ENCODE results near the gene TTF2. TPM values are rescaled to one million over a fixed set of nuclear protein-coding genes. Genes with fewer than 3 reads are reported as not detected.

TTF2 gene
- total RNA-seq, result 10 to 100 TPM in 1 of 2 donors, 1 to 10 TPM in 1; 9.8 to 10.7 TPM
- 1 to 10 TPM; 6.8 to 7.2 TPM for polyA plus RNA-seq (ENCODE audit: insufficient read length in 2 of 2)
- long read RNA-seq, donor 1, result 0 reads
- long read RNA-seq, donor 2, partial matches to known transcripts, result 0 of 1 reads
- long read RNA-seq, donor 2, other reads (novel, unspliced or antisense), result 0 of 1 reads
- long read RNA-seq, donor 3, result 0 reads
- long read RNA-seq, donor 4, result 0 reads

- WGBS (ENCODE audit: insufficient coverage), result 0% methylated on average over 45 of the region's 48 CpGs
- no peaks in the 10 kb centered on the region for H3K9me3 ChIP-seq (ENCODE audit: control insufficient read depth, insufficient read depth, low read length)
- H3K27ac ChIP-seq (ENCODE audit: low read depth, low read length), result peak within 1 kb of the TSS; percentile 75
- H3K4me1 ChIP-seq (ENCODE audit: control insufficient read depth, insufficient read depth, low read length), result peaks cover 10% of the 10 kb centered on the region
- peak within 1 kb of the TSS; percentile 70 for H3K4me3 ChIP-seq (ENCODE audit: low read depth, low read length)
- H3K27me3 ChIP-seq (ENCODE audit: control insufficient read depth, insufficient read depth, low read length), result no peaks in the 10 kb centered on the region
- no peaks in the 10 kb centered on the region for H3K36me3 ChIP-seq (ENCODE audit: control insufficient read depth, insufficient read depth, low read length)
- peak; percentile 94 to 100 (median 96) for DNase-seq (ENCODE audit: low read depth in 4 of 6, low spot score in 6 of 6)
Measured at GRCh38 chr1:117059678-117060440, at the start of gene TTF2. Gene TTF2 (plus strand): TSS chr1:117060326. CDS start chr1:117060347, 21 bp downstream.

GRCh38 chr1:117011334-117011733 lies 48.8 kb upstream of the TTF2 start:
- WGBS (ENCODE audit: insufficient coverage), result 95% methylated on average over 3 of the region's 3 CpGs
- no peaks in the 10 kb centered on the region for H3K4me1 ChIP-seq (ENCODE audit: control insufficient read depth, insufficient read depth, low read length)
- H3K4me3 ChIP-seq (ENCODE audit: low read depth, low read length), result no peak overlapping the region
- H3K36me3 ChIP-seq (ENCODE audit: control insufficient read depth, insufficient read depth, low read length), result no peaks in the 10 kb centered on the region
- no peaks in the 10 kb centered on the region for H3K9me3 ChIP-seq (ENCODE audit: control insufficient read depth, insufficient read depth, low read length)
- no peaks in the 10 kb centered on the region for H3K27me3 ChIP-seq (ENCODE audit: control insufficient read depth, insufficient read depth, low read length)
- no peak for DNase-seq (ENCODE audit: low read depth in 4 of 6, low spot score in 6 of 6)
- H3K27ac ChIP-seq (ENCODE audit: low read depth, low read length), result no peak overlapping the region

- Histone ChIP-seq H3K9me3 (ENCODE audit: control insufficient read depth, insufficient read depth, low read length) (no peaks in the 10 kb centered on the region), H3K27ac (ENCODE audit: low read depth, low read length) (no peak overlapping the region), H3K4me1 (ENCODE audit: control insufficient read depth, insufficient read depth, low read length) (peaks cover 5% of the 10 kb centered on the region), H3K27me3 (ENCODE audit: control insufficient read depth, insufficient read depth, low read length) (no peaks in the 10 kb centered on the region), H3K4me3 (ENCODE audit: low read depth, low read length) (no peak overlapping the region), H3K36me3 (ENCODE audit: control insufficient read depth, insufficient read depth, low read length) (no peaks in the 10 kb centered on the region)
- no peak for DNase-seq (ENCODE audit: low read depth in 4 of 6, low spot score in 6 of 6)
- 92% methylated on average over 5 of the region's 5 CpGs for WGBS (ENCODE audit: insufficient coverage)
Measured at GRCh38 chr1:117013309-117013858, 46.7 kb upstream of the TTF2 start.

GRCh38 chr1:117014209-117014608 lies 45.9 kb upstream of the TTF2 start:
- Histone ChIP-seq H3K4me3 (ENCODE audit: low read depth, low read length) (no peak overlapping the region), H3K27ac (ENCODE audit: low read depth, low read length) (no peak overlapping the region), H3K36me3 (ENCODE audit: control insufficient read depth, insufficient read depth, low read length) (no peaks in the 10 kb centered on the region), H3K4me1 (ENCODE audit: control insufficient read depth, insufficient read depth, low read length) (peaks cover 5% of the 10 kb centered on the region), H3K27me3 (ENCODE audit: control insufficient read depth, insufficient read depth, low read length) (no peaks in the 10 kb centered on the region), H3K9me3 (ENCODE audit: control insufficient read depth, insufficient read depth, low read length) (no peaks in the 10 kb centered on the region)
- no peak for DNase-seq (ENCODE audit: low read depth in 4 of 6, low spot score in 6 of 6)
- WGBS (ENCODE audit: insufficient coverage), result no CpG with 5 or more reads among the region's 5 CpGs

- no CpG with 5 or more reads among the region's 3 CpGs for WGBS (ENCODE audit: insufficient coverage)
Measured at GRCh38 chr1:117015724-117016123, 44.4 kb upstream of the TTF2 start.

GRCh38 chr1:117017062-117017461 lies 43.1 kb upstream of the TTF2 start:
- H3K9me3 ChIP-seq (ENCODE audit: control insufficient read depth, insufficient read depth, low read length), result no peaks in the 10 kb centered on the region
- peak in 2 of 6 donors; percentile 63 to 67 for DNase-seq (ENCODE audit: low read depth in 4 of 6, low spot score in 6 of 6)
- WGBS (ENCODE audit: insufficient coverage), result 15% methylated on average over 3 of the region's 4 CpGs
- H3K27me3 ChIP-seq (ENCODE audit: control insufficient read depth, insufficient read depth, low read length), result no peaks in the 10 kb centered on the region
- H3K4me3 ChIP-seq (ENCODE audit: low read depth, low read length), result no peak overlapping the region
- H3K27ac ChIP-seq (ENCODE audit: low read depth, low read length), result no peak overlapping the region
- peaks cover 5% of the 10 kb centered on the region for H3K4me1 ChIP-seq (ENCODE audit: control insufficient read depth, insufficient read depth, low read length)
- H3K36me3 ChIP-seq (ENCODE audit: control insufficient read depth, insufficient read depth, low read length), result no peaks in the 10 kb centered on the region

More at GRCh38 chr1:117015724-117016123, 44.4 kb upstream of the TTF2 start:
- H3K4me1 ChIP-seq (ENCODE audit: control insufficient read depth, insufficient read depth, low read length), result peaks cover 5% of the 10 kb centered on the region
- H3K4me3 ChIP-seq (ENCODE audit: low read depth, low read length), result no peak overlapping the region
- no peak overlapping the region for H3K27ac ChIP-seq (ENCODE audit: low read depth, low read length)
- no peaks in the 10 kb centered on the region for H3K27me3 ChIP-seq (ENCODE audit: control insufficient read depth, insufficient read depth, low read length)
- H3K36me3 ChIP-seq (ENCODE audit: control insufficient read depth, insufficient read depth, low read length), result no peaks in the 10 kb centered on the region
- peak in 1 of 6 donors; percentile 49 for DNase-seq (ENCODE audit: low read depth in 4 of 6, low spot score in 6 of 6)
- no peaks in the 10 kb centered on the region for H3K9me3 ChIP-seq (ENCODE audit: control insufficient read depth, insufficient read depth, low read length)

- Histone ChIP-seq H3K9me3 (ENCODE audit: control insufficient read depth, insufficient read depth, low read length) (no peaks in the 10 kb centered on the region), H3K27ac (ENCODE audit: low read depth, low read length) (no peak overlapping the region), H3K36me3 (ENCODE audit: control insufficient read depth, insufficient read depth, low read length) (no peaks in the 10 kb centered on the region), H3K4me3 (ENCODE audit: low read depth, low read length) (no peak overlapping the region), H3K4me1 (ENCODE audit: control insufficient read depth, insufficient read depth, low read length) (peaks cover 5% of the 10 kb centered on the region), H3K27me3 (ENCODE audit: control insufficient read depth, insufficient read depth, low read length) (no peaks in the 10 kb centered on the region)
- DNase-seq (ENCODE audit: low read depth in 4 of 6, low spot score in 6 of 6), result peak in 1 of 6 donors; percentile 23
- WGBS (ENCODE audit: insufficient coverage), result 61% methylated on average over 2 of the region's 3 CpGs
Measured at GRCh38 chr1:117017648-117018047, 42.5 kb upstream of the TTF2 start.

- no peak overlapping the region for H3K27ac ChIP-seq (ENCODE audit: low read depth, low read length)
- no CpG with 5 or more reads among the region's 1 CpG for WGBS (ENCODE audit: insufficient coverage)
- no peak for DNase-seq (ENCODE audit: low read depth in 4 of 6, low spot score in 6 of 6)
- no peak overlapping the region for H3K4me3 ChIP-seq (ENCODE audit: low read depth, low read length)
- no peaks in the 10 kb centered on the region for H3K36me3 ChIP-seq (ENCODE audit: control insufficient read depth, insufficient read depth, low read length)
- H3K9me3 ChIP-seq (ENCODE audit: control insufficient read depth, insufficient read depth, low read length), result no peaks in the 10 kb centered on the region
- peaks cover 5% of the 10 kb centered on the region for H3K4me1 ChIP-seq (ENCODE audit: control insufficient read depth, insufficient read depth, low read length)
- no peaks in the 10 kb centered on the region for H3K27me3 ChIP-seq (ENCODE audit: control insufficient read depth, insufficient read depth, low read length)
Measured at GRCh38 chr1:117020526-117021156, 39.5 kb upstream of the TTF2 start.

- no peaks in the 10 kb centered on the region for H3K36me3 ChIP-seq (ENCODE audit: control insufficient read depth, insufficient read depth, low read length)
- no CpG with 5 or more reads among the region's 3 CpGs for WGBS (ENCODE audit: insufficient coverage)
- H3K27me3 ChIP-seq (ENCODE audit: control insufficient read depth, insufficient read depth, low read length), result no peaks in the 10 kb centered on the region
- peaks cover 2% of the 10 kb centered on the region for H3K4me1 ChIP-seq (ENCODE audit: control insufficient read depth, insufficient read depth, low read length)
- H3K4me3 ChIP-seq (ENCODE audit: low read depth, low read length), result no peak overlapping the region
- no peak overlapping the region for H3K27ac ChIP-seq (ENCODE audit: low read depth, low read length)
- H3K9me3 ChIP-seq (ENCODE audit: control insufficient read depth, insufficient read depth, low read length), result no peaks in the 10 kb centered on the region
- peak in 2 of 6 donors; percentile 64 to 74 for DNase-seq (ENCODE audit: low read depth in 4 of 6, low spot score in 6 of 6)
Measured at GRCh38 chr1:117022114-117022513, 38.0 kb upstream of the TTF2 start.
